ENCODE data around the gene RPS5.
A peak's percentile ranks its signal among the peaks of the same experiment; 100 is the strongest.
"Not testable (repeated sequence)": the region's sequence is repeated elsewhere in the genome, so short reads cannot be mapped to it uniquely, and the experiment has no call there.

The RPS5 gene
- 113 to 225 (median 170) reads per million in 18 experiments for total RNA-seq

GRCh38 chr19:58386576-58387337, at the start of gene RPS5:
Gene RPS5, plus strand, starts transcription at chr19:58387269. Its CDS starts 869 bp downstream, at chr19:58388138.
- DNase-seq, result peak; percentile 99

GRCh38 chr19:58338336-58338735, 48.7 kb upstream of the RPS5 start:
- DNase-seq, result no peak

GRCh38 chr19:58338825-58339558, 48.1 kb upstream of the RPS5 start:
- DNase-seq, result no peak

DNA sequence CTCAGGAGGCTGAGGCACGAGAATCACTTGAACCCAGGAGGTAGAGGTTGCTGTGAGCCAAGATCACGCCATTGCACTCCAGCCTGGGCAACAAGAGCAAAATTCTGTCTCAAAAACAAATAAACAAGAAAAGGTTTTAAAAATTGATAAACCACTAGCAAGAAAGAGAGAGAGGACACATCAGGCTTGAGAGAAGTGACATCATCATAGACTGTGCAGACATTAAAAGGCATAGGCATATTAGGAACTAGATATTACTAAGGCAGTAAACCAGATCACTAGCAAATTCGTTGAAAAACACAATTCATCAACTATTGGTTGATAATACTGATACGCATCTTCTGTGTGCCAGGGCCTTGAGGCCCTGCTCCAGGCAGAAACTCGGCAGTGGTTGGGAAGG, 41.5 kb upstream of the RPS5 start:
- no peak for DNase-seq

DNA sequence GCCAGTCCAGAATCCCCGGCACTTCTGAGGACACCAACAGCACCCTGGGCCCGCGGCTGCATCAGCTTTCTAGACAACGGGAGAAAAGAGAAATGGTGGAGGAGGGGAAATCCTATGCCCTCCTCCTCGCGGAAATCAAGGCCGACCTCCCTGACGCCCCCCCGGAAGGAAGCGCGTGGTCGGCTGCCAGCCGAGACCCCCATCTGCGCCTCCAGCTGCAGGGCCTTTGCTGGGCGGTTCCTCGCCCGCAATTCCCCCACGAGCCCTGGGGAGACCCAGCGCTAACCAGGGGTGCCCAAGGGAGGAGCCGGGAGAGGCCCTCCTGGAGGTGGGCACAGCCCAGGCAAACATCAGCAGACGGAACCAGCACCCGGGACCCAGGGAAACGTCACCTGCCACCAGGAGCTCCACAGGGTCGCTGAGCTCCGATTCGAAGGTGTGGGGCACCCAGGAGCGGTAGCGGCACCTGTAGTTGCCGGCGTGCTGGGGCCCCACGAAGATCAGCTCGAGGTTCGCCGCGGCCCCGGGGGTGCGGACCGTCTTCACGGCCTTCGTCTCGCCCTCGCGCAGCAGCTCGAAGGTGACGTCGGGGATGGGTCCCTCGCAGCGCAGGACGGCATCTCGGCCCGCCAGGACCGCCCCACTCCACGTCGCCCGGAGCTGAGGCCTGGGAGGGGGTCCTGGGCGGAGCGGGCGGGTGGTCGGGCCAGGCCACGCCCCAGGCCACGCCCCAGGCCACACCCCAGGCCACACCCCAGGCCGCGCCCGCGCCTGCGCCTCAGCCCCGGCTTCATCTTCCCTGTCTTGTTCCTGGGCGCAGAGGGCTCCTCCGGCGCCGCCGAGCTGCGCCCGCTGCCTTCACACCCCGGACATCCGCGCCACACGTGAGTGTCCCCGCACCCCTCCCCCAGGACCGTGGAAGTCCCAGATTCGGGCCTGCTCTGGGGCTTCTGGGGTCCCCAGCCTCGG, 39.8 kb upstream of the RPS5 start:
- peak; percentile 68 to 80 for DNase-seq

DNA sequence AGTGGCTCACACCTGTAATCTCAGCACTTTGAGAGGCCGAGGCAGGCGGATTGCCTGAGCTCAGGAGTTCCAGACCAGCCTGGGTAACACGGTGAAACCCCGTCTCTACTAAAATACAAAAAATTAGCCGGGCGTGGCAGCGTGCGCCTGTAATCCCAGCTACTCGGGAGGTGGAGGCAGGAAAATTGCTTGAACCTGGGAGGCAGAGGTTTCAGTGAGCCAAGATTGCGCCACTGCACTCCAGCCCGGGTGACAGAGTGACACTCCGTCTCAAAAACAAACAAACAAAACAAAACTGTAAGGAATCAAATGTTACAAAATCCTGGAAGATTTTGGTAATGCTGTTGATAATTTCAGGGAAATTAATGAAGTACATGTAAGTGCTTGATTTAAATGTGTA, 39.0 kb upstream of the RPS5 start:
- not testable (repeated sequence) for DNase-seq

DNA sequence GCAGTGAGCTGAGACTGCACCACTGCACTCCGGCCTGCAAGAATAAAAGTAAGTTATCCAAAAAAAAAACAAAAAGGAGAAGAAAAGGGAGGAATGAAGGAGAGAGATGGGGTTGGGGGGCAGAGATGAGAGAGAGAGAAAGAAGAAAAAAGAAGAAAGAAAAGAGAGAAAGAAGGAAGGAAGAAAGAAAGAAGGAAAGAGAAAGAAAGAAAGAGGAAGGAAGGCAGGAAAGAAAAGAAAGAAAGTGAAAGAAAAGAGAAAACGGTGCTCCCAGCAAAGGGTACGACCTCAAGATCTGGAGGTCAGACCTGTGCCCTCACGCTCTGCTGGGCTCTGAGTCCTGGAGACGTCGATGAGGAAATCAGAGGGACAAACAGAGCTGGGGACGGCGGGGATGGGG, 37.5 kb upstream of the RPS5 start:
- no peak for DNase-seq

DNA sequence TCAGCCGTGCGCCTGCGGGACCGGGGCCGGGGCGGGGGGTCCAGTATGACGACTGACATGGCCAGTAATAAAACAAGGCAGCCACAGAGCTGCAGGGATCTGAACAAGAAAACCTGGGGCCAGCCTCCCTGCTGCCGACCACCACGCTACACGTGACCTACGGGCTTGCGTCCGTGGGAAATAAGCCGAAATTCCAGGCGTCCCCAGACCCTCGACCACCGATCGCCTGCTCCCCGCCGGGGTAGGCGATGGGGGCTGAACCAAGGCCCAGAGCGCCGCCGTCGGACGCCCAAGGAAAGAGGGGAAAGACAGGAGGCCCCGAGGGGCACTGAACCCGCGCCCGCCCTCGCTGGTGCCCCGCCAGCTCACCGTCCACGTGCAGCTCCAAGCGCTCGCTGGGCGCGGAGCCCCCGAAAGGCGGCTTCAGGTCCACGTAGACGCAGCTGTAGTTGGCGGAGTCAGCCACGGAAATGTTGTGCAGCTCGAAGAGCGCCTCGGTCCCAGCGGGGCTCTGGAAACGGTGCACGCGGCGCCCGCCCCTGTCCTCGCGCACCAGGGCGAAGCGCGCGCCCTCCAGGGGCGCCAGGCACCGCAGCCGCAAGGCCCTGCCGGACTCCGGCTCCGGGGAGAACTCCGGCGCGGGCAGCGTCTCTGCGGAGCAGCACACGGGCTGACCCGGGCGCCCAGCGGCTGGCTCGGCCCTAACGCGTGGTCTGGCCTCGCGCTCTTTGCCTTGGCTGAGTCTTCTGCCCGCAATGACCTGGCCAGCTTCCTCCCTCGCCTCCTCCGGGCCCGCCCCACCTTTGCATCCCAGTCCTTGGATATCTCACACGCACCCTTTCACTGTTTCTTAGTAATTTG, 36.8 kb upstream of the RPS5 start:
- DNase-seq, result no peak

DNA sequence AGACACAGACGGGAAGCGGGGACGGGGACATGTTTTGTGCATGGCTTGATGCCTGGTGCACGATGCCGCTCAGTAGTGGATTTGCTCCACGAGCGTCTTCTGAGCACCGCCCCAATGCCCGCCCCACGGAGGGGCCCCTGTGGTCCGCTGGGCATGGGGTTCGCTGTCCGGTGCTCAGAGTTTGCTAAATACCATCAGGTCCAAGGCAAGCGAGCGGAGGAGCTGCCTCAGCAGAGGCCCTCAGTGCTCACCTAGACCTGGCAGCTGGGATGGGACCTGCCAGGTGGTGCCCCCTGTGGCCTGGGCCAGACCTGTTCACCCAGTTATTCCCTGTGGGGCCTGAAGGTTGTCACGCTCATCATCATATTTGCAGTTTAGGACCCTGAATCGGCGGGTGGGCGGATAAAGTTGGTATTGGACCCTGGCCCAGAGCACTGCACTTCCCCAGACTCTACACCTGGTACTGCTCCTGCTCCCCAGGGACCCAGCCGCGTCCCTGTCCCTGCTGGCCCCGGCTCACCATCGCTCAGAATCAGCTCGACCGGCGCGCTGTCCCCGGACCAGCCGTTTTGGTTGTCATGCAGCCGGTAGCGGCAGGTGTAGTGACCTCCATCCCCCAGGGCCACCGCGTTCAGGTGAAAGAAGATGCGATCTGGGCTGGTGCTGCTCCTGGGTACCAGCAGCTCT, 36.1 kb upstream of the RPS5 start:
- DNase-seq, result no peak

GRCh38 chr19:58351558-58351878, 35.6 kb upstream of the RPS5 start:
- no peak for DNase-seq

DNA sequence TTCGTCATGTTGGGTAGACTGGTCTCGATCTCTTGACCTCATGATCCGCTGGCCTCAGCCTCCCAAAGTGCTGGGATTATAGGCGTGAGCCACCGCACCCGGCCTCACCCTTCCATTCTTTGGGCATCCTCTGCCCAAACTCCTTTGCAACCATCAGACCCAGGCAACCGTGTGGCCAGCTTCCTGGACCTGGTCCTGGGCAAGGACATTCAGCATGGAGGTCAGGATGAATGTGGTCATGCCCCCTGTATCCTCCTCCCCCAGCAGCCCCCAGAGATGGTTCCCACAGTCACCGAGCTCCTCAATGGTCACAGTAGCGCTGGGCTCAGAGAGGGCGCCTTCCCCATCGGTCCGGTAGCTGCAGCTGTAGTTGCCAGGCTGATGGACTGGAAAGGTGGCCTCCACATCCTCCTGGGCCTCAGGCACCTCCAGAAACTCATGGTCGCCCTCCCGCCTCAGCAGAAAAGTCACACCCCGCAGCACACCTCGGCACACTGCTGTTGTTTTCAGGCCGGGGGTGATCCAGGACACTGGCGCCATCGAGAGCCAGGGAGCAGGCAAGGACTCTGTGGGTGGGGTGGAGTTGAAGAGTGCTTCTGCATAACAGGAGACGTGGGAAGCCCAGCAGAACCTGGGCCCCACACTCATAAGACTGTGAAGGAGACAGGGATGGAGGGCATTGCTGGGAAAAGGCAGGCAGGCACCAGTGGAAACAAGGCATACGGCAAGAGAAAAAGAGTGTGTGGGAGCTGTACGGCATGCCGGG, 34.9 kb upstream of the RPS5 start:
- no peak for DNase-seq

DNA sequence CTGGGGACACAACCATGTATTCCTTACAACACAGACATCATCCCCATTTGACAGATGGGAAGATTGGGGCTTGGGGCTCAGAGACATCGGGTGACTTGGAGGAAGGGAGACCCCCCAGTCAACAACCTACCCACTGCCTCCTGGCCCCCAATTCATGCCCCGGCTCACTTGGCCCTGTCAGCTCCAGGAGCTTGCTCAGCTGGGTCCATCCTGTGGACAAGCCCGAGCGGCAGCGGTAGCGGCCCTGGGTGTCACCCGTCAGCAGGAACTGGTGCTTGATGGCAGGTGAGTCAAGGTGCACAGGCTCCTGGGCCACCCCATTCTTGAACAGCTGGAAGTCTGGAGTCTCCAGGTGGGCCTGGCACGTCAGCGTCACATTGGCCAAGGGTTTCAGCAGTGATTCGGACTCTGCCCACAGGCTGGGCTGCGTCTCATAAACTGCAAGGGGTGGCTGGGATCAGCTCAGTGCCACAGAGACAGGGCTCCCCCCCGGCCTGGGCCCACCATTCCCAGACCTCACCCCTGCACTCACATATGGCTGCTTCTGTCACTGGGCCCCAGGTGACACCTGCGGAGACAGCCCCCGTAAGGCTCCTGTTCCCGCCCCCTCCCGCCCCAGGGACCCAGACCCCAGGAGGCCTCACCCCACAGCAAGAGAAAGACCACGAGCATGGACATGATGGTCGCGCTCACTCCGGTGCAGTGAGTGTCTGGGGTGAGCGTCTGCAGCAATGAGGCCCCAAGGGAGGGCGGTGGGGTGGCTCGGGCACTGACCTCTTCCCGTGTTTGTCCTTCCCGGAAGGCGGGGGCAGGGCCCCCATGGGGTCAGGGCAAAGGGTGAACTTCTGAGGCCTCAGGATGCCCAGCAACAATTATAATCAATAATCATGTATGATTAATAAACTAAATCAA, 34.1 kb upstream of the RPS5 start, which contains the start of gene A1BG:
Gene A1BG, minus strand, starts transcription at position 733 of the 912 bp plus-strand sequence. Its CDS starts 55 bp downstream, at position 678.
- DNase-seq, result no peak

- no peak for DNase-seq
Measured at GRCh38 chr19:58353717-58354477, 33.2 kb upstream of the RPS5 start.

GRCh38 chr19:58354478-58355030, 32.5 kb upstream of the RPS5 start:
- no peak for DNase-seq

DNA sequence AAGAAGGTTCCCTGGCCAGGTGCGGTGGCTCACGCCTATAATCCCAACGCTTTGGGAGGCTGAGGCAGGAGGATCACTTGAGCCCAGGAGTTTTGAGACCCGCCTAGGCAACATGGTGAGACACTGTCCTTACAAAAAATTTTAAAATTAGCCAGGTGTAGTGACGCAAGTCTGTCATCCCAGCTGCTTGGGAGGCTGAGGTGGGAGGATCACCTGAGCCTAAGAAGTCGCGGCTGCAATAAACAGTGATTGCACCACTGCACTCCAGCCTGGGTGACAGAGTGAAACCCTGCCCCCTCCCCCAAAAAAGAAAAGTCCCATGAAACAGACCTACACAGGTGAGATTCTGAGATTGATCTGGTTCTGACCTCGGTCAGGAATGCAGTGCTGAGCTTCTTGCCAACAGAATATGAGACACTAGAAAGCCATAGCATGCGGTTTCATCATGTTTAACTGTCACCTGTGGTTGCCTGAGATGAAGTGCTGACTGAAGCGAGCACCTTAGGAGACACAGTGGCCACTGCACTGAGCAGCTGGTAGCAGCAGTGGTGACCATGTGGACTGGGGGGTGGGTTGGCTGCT, 31.8 kb upstream of the RPS5 start:
- DNase-seq, result no peak

GRCh38 chr19:58355908-58356765, 30.9 kb upstream of the RPS5 start:
- DNase-seq, result peak in 1 of 2 donors; percentile 14
